RKO (cell line): ENCODE data around the gene NRSN2.
A peak's percentile ranks its signal among the peaks of the same experiment; 100 is the strongest.

Experiments
- DNase-seq: peaks from one replicate; pipeline ENCODE4 v3.0.0-alpha.2; 2016; ENCODE audit warnings: low spot score

The NRSN2 gene

GRCh38 chr20:397432-398237, 50.7 kb downstream of the NRSN2 start:
- DNase-seq, result no peak

DNA sequence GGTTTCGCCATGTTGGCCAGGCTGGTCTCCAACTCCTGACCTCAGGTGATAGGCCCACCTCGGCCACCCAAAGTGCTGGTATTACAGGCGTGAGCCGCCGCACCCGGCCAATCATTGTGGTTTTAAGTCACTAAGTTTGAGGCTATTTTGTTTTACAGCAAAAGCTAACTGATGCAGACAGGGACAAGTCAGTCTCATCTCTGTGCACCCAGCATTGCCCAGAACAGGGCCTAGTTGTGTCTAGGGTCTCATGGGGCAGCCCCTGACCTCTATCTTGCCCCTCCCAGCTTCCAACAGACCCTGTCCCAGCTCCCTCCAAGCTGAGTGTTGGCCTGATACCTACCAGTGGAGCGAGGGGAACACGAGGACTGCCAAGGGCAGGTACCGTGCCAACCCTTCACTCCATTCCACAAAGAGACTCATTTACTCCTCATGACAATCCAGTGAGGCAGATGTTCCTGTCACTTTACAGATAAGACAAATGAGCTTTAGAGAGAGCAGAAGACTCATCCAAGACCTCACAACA, 52.3 kb downstream of the NRSN2 start:
- no peak for DNase-seq

- DNase-seq, result no peak
These were observed 53.2 kb downstream of the NRSN2 start for GRCh38 chr20:400128-400453.

- no peak for DNase-seq
These were observed 53.8 kb downstream of the NRSN2 start for GRCh38 chr20:400454-401275.

DNA sequence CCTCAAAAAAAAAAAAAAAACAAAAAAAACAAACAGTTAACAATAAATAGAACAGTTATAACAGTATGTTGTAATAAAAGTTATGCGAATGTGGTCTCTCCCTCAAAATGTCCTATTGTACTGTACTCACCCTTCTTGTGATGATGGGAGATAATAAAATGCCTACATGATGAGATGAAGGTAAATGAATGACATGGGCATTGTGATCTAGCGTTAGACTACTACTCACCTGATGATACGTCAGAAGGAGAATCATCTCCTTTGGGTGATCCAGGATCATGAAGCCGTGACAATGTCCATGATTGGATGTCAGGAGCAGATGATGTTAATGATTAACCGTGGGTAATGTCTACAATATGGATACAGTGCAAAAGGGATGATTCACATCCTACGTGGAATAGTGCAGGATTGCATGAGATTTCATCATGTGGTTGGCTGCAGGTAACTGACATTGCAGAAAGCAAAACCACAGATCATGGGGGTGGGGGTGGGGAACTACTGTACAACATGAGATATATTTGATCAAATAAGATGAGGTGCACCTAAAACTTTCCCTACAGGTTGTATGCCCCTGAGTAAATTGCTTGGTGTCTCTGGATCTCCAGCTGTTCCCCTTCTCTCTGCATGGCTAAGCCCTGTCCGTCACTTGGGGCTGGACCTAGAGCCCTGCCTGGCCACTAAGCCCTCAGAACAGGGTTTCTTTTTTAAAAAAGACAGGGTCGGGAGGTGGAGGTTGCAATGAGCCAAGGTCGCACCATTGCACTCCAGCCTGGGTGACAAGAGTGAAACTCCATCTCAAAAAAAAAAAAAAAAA, 55.0 kb downstream of the NRSN2 start:
- peak; percentile 89 for DNase-seq

GRCh38 chr20:402496-402885, 55.6 kb downstream of the NRSN2 start:
- no peak for DNase-seq

DNA sequence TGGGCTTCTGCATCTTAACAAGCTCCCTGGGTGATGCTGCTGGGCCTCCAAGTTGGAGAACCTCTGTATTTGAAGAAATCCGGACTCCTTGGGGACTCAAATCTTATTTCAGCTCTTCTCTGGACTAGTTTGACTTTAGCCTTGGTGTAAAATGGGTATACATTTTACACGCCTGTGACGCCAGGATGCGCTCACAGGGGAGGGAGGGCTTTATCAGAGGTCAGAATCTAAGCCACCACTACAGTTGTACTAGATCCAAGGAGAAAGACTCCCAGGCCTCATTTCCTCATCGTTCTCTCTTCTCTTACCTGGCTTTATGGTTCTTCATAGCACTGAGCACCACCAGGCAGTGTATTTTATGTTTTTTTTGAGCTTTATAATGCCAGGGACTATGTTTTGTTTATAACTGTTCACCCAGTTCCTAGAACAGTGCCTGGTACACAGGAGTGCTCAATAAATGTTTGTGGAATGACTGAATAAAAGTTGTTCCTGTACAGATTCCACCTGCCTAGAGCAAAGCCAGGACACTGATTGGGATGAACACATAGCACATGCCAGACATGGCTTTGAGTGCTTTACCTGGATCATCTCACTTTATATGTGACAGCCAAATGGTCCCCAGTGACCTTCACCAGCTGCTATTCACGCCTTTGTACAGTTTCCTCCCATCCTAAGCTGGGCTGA, 56.1 kb downstream of the NRSN2 start:
- DNase-seq, result no peak

DNA sequence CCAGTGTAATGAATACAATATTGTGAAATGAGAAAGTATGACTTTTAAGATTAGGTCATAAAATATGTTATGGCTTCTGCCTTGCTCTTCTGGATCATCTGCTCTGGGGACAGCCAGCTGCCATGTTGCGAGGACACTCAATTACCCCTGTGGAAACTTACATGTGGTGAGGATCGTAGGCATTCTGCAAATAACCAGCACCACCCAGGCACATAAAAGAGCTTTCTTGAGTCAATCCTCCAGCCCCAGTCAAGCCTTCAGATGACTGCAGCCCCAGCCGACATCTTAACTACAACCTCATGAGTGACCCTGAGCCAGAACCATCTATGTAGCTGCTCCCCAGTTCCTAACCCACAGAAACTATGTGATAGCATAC, 56.7 kb downstream of the NRSN2 start:
- no peak for DNase-seq

DNA sequence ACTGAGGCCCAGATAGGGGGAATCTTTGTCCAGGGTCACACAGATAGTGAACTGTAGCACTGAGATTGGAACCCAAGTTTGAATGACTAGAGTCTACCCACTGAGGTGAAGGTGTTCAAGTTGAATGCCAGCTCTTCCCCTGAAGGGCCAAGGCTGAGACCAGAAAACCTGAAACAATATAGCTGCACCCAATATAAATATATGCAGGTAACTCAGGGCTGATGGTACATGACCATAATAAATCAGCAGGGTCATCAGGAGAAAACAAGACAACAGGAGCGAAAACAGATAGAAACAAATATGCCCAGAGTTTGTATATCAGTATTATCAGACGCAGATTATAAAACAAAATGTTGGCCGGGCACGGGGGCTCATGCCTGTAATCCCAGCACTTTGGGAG, 57.2 kb downstream of the NRSN2 start:
- DNase-seq, result no peak
